ENCODE measurements around the gene WWOX. TPM values are rescaled to one million over a fixed set of nuclear protein-coding genes. Genes with fewer than 3 reads are reported as not detected.

The WWOX gene
- total RNA-seq, 2 donors from 2014 or later = 10.6 to 13.1 TPM

DNA sequence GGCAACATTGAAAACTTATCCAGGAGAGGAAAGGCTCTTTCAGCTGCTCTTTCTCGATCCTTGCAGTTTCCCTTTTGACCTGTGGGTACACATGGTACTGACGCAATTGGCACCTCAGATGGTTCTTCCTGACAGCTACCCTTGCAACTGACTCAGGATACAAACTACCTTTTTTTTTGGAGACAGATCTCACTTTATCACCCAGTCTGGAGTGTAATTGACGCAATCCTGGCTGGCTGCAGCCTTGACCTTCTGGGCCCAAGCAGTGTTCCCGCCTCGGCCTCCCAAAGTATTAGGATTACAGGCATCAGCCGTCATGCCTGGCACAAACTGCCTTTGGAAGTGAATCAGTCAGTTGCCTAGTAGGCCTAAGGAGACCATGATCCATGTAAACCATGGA, 607.2 kb downstream of the WWOX start:
- no peak for ATAC-seq
- intact Hi-C loops (cut with DNase I, micrococcal nuclease) = no loop called here
- DNase-seq = no peak

DNA sequence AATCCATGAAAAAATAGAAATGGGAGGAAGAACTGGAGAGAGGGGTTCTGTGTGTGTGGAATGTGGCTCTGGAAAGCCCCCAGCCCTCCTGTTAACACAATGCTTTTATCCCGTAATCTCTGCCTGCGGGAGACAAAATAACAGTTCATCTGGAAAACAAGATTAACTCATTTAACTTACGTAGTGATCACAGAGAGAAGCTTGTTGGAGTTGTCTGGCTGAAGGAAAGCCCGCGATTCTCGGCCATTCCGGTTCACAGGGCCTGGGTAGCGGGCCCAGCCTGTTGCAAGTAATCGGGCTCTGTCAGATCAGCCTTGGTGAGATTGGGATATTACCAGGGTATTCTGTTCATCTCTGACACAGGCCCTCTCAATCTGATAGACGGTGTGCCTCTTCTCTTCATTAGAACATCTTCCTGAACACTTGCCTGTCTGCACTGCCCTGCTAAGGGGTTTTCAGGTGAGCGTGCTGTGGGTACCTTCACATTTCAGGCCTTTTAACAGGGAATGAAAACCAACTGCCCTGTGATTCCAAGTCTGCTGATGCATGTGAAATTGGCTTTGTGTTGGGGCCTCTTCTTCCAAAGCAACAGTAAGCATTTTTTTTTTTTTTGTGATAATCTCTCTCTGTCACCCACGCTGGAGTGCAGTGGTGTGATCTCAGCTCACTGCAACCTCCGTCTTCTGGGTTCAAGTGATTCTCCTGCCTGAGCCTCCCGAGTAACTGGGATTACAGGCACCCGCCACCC, 609.9 kb downstream of the WWOX start:
- intact Hi-C loops (cut with DNase I, micrococcal nuclease) = no loop called here
- ATAC-seq (no peak), DNase-seq (no peak)

DNA sequence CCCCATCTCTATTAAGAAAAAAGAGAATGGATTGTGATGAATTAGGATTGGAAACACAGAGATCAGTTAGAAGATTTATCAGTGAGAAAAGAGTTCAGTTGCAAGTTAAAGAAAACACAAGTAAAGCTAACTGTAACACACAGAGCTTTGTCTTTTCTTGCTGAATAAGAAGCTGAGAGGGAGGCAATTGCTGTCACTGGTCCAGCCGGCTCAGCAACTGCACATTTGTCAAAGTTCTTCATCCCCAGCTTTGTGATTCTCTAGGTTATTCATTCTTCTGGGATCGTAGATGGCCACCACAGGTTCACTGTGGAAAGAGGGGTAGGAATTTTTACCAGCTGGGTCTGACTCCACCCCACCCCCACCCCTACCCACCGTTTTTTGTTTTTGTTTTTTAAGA, 615.7 kb downstream of the WWOX start:
- ATAC-seq (no peak), DNase-seq (no peak)
- intact Hi-C loops (cut with DNase I, micrococcal nuclease) = no loop called here

DNA sequence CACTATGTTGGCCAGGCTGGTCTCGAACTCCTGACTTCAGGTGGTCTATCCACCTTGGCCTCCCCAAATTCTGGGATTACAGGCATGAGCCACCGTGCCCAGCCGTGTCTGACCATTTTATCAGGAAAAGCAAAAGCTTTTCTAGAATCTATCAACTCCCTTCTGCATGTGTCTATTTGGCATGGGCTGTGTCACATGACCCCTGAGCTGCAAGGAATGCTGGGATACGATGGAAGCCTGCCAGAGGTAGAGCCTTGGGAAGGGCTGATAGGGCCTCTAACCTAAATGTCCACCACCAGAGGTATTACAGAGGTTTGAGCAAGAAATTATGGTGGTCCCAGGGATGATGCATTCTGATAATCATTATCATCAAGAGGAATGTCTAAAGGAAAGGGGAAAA, 616.2 kb downstream of the WWOX start:
- no peak for DNase-seq
- intact Hi-C loops (cut with DNase I, micrococcal nuclease) = no loop called here
- no peak for ATAC-seq

DNA sequence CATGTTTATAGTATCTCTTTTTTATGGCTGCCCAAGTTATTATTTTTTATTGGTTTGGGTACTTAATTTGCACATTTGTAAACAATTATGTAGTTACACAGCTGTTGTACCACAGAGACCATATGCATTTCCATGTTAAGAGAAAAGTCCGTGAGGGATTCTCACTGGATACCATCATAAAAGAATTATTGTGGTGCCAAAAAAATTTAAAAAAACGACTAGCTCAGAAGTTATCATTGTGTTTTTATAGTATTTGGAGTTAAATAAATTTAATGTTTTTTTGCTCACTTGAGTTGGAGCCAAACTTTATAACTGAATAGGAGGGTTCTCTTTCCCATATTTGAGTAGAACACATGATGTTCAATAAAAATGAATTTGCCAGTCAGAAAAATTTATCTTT, 618.7 kb downstream of the WWOX start:
- DNase-seq (no peak), ATAC-seq (no peak)
- intact Hi-C loops (cut with DNase I, micrococcal nuclease) = no loop called here

DNA sequence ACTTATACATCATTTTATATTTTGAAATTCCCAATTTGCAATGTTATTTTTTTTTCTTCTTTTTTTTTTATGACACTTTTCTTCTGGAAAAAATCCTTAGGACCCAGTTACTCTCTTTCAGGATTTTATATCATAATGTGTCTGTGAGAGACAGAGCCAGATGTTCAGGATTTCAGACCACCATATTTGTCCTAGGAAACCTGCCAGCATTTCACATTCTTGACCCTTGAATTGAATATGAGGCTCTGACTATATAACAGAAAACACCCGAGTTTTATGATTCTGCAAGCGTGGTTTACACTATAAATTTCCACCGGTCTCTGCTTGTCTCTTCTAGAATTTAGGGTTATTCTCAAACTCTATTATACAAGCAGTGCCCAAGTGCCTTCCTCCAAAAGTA, 621.0 kb downstream of the WWOX start:
- intact Hi-C loops (cut with DNase I, micrococcal nuclease) = no loop called here
- ATAC-seq (no peak), DNase-seq (no peak)

DNA sequence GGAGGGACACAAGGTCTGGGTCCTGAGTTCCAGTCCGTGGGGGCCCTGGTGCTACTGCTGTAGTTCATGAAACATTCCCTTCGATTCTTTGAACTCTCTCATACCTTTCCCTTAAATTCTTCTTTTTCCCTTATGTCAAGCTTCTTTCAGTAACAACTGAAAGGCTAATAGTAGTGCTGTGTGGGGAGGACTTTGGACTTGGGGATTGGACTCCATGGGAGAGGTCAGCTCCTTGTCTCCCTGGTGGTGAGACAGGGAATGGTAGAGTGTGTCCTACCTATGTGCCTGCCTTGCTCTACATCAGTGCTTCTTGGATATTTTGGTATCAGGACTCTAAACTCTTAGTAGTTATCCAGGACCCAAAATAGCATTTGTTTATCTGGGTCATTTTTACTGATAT, 628.1 kb downstream of the WWOX start:
- DNase-seq = peak in 1 of 2 donors; percentile 12
- ATAC-seq = peak; percentile 87
- intact Hi-C loops (cut with DNase I, micrococcal nuclease) = no loop called here

DNA sequence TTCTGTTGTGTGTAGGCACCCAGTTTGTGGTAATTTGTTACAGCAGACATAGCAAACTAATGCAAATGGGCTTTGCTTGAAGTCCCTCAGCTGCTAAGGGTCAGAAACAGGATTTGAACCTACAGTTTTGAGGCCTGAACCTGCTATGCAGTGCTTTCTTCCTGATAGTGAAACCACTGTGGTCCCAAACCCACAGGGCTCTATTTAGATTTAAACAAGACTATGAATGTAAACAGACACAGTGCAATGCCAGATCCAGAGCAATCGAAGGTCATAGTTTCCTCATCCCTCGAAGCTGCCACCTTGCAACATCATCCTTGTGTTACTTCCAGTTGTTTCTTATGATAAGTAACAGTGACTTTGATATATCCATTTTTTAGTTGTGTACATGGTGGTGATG, 630.2 kb downstream of the WWOX start:
- DNase-seq (no peak), ATAC-seq (no peak)

DNA sequence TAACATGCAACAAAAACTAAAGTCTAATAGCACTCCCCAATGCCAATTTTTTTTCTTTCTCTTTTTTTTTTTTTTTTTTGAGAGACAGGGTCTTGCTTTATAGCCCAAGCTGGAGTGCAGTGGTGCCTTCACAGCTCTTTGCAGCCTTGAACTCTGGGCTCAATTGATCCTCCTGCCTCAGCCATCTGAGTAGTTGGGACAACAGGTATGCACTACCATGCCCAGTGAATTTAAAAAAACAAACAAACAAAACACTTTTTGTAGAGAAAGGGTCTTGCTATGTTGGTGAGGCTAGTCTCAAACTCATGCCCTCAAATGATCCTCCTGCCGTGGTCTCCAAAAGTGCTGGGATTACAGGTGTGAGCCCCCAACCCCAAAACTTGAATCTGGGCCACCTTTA, 632.3 kb downstream of the WWOX start:
- no peak for DNase-seq
- intact Hi-C loops (cut with DNase I, micrococcal nuclease) = no loop called here
- ATAC-seq = no peak

More for the DNA sequence above, 630.2 kb downstream of the WWOX start:
- intact Hi-C loops (cut with DNase I, micrococcal nuclease) = no loop called here

DNA sequence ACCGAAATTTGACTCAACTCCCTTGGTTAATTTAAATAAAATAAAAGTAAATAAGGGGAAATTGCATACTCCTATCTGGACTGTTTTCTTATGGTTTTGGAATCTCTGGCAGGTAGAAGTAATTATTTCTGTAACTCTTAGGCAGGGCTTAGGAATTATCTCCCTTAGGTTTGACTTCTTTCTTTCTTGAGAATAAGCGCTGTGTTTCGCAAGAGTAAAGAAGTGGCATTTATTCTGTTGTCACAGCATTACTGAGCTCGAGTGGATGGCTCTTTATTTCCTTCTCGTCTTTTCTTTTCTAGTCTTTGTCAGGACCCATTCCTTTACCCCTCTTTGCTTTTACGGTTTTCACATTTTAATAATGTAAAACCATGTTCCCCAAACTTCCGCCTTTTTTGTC, 633.2 kb downstream of the WWOX start:
- intact Hi-C loops (cut with DNase I, micrococcal nuclease) = no loop called here
- no peak for ATAC-seq
- no peak for DNase-seq

DNA sequence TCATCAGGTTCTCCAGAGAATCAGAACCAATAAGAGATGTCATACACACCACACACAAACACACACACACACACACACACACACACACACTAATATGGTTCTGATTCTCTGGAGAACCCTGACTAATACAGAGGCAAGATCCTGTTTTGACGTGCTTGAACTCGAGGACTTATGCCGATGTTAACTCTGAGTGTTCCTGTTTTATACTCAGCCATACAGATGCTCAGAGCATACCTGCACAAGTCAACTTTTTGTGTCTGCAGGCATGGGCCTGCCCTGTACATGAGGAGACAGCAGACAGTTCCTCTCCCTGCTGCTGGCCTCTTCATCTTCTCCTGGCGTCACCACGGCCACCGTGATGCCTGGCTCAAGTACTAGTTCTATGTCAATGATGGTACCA, 635.9 kb downstream of the WWOX start:
- ATAC-seq = no peak
- DNase-seq = no peak
- intact Hi-C loops (cut with DNase I, micrococcal nuclease) = no loop called here

DNA sequence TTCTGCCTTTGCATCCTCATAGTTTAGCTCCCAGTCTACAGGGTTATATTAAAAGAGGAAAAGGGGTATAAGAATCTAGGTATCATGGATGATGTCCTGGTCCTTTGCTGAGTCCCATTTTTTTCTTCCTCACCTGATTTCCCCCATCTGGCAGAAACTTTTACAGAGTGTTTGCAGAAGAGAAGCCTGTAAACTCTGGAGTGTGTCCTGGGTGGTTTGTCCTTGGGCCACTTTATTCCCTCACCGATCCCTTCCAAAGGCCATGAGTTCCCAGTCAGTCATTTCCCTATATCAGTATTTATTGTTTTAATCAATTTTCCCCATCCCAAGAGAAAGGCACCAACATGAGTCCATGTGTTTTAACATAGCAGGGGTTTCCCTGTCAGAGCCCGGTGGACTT, 638.2 kb downstream of the WWOX start:
- intact Hi-C loops (cut with DNase I, micrococcal nuclease) = no loop called here
- no peak for DNase-seq
- ATAC-seq = no peak

DNA sequence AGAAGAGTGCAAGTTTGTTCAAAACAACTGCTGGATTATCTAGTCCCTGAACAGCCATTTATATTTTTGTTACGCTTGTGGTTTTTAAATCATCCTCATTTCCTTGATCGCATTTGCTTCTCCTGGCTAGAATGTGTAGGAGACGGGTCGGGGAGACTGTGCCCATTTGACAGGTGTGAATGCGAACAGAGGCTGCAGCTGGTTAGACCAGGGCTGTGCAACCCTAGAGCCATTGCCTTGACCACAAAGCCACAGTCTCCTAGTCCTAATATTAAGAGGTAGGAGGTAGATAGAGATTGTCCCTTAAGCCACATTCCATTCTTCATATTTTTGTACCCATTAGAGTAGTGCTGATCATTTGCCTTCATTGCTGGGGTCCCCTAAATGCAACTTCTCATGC, 639.1 kb downstream of the WWOX start:
- intact Hi-C loops (cut with DNase I, micrococcal nuclease) = no loop called here
- DNase-seq (no peak), ATAC-seq (no peak)

DNA sequence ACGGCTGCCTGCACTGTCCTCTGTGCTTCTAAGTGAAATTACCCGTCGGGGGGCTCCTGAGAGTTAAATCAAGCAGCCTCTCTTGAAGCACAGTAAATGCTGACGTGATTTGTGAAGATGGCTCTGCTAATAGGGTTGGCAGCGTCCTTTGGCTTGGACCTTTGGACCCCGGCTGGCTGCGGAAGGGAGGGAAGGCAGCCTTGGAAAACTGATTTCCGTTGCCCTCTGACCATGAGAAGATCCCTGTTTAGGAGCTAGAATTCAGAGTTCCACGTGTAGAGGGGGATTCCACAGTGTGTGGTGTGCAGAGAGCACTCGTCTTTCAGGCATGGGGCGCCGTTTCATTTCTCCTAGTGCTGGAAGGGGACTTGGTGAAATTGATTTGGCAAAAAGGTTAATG, 640.8 kb downstream of the WWOX start:
- ATAC-seq = no peak
- no peak for DNase-seq
- intact Hi-C loops (cut with DNase I, micrococcal nuclease) = no loop called here

DNA sequence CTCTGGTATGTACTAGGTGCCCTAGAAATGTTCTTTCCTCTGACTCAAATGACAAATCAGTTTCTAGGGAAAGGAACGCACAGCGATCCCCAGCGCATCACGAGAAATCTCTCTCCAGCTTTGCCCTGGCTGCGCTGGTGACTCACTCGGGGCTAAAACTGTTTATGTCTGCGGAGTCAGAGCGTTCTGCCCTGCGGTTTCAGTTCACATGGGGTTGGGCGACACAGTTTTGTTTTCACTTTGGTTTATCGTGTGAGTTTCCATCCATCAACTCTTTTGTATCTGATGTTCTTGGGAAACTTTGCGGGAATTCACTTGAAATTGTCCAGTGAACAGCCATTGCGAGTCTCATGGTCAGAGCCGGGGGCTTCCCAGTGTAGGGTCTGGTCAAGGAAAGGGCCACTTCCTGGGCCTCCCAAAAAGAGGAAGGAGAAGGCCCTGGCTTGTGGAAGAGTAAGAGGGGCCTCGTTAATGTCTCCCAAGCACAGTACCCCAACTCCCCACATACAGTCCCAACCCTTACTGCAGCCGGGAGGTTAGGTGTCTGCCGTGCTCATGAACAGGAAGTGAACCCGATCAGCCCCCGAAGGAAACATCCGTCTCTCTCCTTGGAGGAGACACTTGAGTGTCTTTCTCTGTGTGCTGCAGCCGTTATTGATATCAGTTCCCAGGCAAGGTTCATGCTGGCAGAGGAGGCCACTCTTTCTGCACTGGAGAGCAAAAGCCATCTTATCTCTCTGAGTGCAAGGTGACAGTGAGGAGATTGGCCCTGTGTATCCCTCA, 643.2 kb downstream of the WWOX start:
- DNase-seq (peak; percentile 50 to 60), ATAC-seq (no peak)
- intact Hi-C loops (cut with DNase I, micrococcal nuclease) = no loop called here

DNA sequence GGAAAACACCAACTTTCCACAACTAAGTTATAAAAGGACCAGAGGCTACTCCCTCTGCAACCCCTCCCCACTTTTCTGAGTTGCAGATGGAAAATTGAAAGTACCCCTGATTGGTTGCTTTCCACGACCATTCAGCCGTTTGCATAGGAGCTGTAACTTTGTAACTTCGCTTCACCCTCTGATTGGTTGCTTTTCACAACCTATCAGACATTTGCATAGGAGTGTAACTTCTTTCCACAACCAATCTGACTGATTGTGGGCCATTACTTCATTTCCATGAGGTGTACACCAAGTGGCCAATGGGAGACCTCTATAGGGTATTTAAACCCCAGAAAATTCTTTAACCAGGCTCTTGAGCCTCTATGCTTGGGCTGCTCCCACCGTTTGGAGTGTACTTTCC, 644.1 kb downstream of the WWOX start:
- intact Hi-C loops (cut with DNase I, micrococcal nuclease) = no loop called here
- no peak for DNase-seq
- ATAC-seq = peak; percentile 11

DNA sequence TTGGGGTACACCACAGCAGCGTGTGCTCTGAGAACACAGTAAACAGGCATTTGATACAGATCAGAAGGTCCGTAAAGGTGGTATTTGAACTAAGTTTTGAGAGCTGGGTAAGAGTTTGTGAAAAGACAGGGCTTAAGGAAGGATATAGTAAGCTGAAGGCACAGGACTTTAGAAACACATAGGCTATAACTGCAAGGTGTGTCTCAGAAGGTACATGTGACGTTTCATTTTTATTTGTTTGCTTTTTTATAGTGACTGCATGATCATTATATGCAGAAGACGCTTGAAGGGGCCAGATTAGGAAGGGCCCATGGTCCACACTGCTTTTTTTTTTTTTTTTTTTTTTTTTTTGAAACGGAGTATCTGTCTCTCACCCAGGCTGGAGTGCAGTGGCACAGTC, 644.6 kb downstream of the WWOX start:
- intact Hi-C loops (cut with DNase I, micrococcal nuclease) = no loop called here

DNA sequence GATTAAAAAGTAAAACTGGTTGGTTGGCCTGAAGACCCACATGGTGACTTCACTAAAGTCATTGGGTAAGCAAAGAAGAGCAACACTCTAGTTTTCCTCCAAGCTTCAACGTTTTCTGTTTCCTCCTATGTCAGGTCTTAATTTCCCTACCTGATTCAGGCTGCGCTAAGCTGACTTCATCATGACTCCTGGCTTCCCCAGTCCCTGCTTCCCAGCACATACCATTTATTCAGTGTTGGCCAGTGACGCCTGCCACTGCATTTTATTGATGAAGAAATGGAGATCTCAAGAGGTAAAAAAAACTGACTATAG, 645.3 kb downstream of the WWOX start:
- ATAC-seq (peak; percentile 9), DNase-seq (no peak)
- intact Hi-C loops (cut with DNase I, micrococcal nuclease) = no loop called here

More for the DNA sequence above, 644.6 kb downstream of the WWOX start:
- DNase-seq = no peak
- peak; percentile 93 for ATAC-seq

DNA sequence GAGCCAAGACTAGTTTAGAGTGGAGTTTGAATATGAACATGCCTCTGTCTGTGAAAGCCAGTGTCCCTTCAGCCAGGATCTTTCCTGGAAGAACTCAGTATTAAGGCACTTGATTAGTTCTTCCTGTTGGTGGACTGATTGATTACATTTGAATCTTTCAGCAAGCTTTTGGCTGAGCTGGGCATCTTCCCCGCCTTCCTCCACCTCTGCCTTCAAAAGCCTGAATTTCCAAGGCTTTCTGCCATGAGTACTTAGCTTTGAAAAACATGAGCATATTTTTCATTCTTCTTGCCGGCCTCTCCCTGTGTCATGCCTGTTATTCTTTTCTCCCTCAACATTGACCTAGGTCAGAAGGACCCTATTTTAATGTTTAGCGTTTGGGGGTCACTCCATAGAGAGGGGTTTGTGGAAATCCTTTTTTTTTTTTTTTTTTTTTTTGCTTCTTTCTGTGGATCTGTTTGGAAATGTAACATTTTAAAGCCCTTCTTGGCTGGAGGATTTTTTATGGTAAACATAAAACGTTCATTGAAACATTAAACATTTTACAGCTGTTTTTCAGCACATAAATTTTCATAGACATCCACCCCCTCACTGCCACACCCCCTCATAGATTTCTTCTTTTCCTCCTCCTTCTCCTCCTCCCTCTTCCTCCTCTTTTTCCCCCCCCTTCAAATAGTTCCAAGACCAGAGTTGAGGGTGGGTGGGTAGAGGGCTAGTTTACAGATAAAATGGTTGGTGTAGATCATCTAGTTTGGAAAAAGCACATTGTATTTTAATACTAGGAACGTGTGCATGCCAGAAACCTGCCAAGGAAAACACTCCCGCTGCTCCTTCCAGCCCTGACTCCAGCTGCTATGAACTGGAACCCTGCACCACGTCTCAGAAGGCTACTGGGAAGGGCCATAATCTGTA, 645.9 kb downstream of the WWOX start:
- DNase-seq (no peak), ATAC-seq (peak; percentile 64)
- intact Hi-C loops (cut with DNase I, micrococcal nuclease) = no loop called here

DNA sequence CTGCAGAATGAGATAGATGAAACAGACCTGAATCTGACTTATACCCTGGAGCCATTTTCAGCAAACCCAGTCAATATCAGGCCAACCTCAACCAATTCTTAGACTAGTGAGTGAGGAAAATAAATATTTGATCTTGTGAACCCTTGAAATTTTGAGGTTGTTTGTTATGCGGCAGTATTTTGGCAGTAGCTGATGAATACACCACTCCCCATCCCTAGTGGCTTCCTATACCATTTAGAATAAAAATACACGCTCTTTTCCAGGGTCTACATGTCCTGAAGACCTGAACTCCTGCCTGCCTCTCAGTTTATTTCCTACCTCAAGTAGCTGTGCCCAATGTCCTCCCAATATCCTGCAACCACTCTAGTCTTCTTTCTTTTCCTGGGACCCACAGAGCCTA, 647.3 kb downstream of the WWOX start:
- DNase-seq (no peak), ATAC-seq (no peak)
- intact Hi-C loops (cut with DNase I, micrococcal nuclease) = no loop called here
